Neural cell (in vitro differentiated cells): Measurements from ENCODE around the gene CFAP99.

Experiments
- MXI1 ChIP-seq: fragments of 450-650 bp; conservative IDR thresholded peaks from 2 replicates; pipeline ENCODE4 v1.6.1; 2014; ENCODE audit warnings: antibody characterized with exemption, mild to moderate bottlenecking; ENCODE audit not compliant: poor library complexity, severe bottlenecking
- SMC3 ChIP-seq: fragments of 450-650 bp; conservative IDR thresholded peaks from 2 replicates; pipeline ENCODE4 v1.6.1; 2014; ENCODE audit warnings: antibody characterized with exemption, mild to moderate bottlenecking, moderate library complexity; ENCODE audit not compliant: poor library complexity
- TAF1 ChIP-seq: IDR thresholded peaks from 2 replicates; pipeline ENCODE4 v1.6.1; 2012; ENCODE audit warnings: low read depth
- TF ChIP-seq, protein P1 (sequence below): fragments of 450-650 bp; IDR thresholded peaks from 2 replicates; pipeline ENCODE4 v1.5.1; 2014; ENCODE audit warnings: antibody characterized with exemption, mild to moderate bottlenecking, moderate library complexity; ENCODE audit not compliant: poor library complexity, severe bottlenecking

DNA sequence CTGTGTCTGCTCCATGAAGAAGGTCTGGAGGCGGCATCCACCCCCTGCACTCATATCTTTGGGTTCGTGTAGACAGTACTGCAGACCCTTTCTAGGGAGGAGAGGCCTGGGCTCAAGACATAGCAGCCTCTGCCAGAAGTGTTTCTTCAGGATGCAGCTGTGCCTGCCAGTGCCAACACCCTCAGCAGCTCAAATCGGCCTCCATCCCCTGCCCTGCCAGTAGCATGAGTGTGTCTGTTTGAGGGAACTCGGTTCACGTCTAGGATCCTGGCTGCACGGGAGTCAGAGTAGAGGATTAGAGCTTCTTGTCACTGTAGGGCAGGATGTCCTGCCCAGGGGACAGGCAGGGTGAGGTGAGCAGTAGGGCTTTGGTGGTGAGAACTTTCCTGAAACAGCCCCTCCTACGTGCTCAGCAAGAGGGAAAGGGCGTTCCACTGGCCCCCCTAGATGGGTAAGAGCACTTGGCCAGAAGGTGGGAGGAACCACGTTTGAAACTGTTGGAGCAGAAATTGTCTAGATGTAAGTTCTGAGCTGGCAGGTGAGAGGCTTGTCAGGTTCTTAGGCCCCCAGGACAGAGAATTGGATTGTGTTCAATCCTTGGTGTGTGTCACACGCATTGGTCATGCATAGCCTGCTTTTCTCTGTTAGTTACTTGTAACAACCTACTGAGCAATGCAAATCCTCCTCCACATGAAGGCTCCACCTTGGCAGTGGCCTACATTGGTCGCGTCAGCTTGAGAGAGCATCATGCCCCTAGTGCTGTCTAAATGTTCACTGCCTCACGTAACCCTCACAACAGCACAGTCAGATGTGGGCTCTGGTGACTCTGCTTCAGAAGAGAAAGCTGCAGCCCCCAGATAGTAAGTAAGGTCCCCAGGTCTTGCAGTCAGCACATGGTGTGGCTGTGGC, 91.8 kb downstream of the CFAP99 start:
- TF ChIP-seq SMC3, result no peak
- TF ChIP-seq, protein P1, sequence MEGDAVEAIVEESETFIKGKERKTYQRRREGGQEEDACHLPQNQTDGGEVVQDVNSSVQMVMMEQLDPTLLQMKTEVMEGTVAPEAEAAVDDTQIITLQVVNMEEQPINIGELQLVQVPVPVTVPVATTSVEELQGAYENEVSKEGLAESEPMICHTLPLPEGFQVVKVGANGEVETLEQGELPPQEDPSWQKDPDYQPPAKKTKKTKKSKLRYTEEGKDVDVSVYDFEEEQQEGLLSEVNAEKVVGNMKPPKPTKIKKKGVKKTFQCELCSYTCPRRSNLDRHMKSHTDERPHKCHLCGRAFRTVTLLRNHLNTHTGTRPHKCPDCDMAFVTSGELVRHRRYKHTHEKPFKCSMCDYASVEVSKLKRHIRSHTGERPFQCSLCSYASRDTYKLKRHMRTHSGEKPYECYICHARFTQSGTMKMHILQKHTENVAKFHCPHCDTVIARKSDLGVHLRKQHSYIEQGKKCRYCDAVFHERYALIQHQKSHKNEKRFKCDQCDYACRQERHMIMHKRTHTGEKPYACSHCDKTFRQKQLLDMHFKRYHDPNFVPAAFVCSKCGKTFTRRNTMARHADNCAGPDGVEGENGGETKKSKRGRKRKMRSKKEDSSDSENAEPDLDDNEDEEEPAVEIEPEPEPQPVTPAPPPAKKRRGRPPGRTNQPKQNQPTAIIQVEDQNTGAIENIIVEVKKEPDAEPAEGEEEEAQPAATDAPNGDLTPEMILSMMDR, result no peak
- TF ChIP-seq TAF1, result no peak
- TF ChIP-seq MXI1, result no peak
